HG03175 (cell line): ENCODE data around the gene SLC6A18.
"Not testable (repeated sequence)": the region's sequence is repeated elsewhere in the genome, so short reads cannot be mapped to it uniquely, and the experiment has no call there.

Source experiments
- ATAC-seq: cut with Tn5 transposase; IDR thresholded peaks from one replicate; pipeline ENCODE4 v1.9.1; 2021; ENCODE audit warnings: mild to moderate bottlenecking, moderate library complexity; ENCODE audit not compliant: unreplicated experiment

Gene SLC6A18

GRCh38 chr5:1270933-1271914 is 46.0 kb downstream of the SLC6A18 start:
- no peak for ATAC-seq

GRCh38 chr5:1272201-1272600 is 47.0 kb downstream of the SLC6A18 start:
- ATAC-seq = no peak

GRCh38 chr5:1273745-1274144 is 48.6 kb downstream of the SLC6A18 start:
- no peak for ATAC-seq

- ATAC-seq = no peak
Measured at GRCh38 chr5:1274471-1274870, 49.3 kb downstream of the SLC6A18 start.

- ATAC-seq = not testable (repeated sequence)
Measured at GRCh38 chr5:1275397-1276391, 50.5 kb downstream of the SLC6A18 start.

- ATAC-seq = no peak
Measured at GRCh38 chr5:1276930-1277329, 51.7 kb downstream of the SLC6A18 start.

- ATAC-seq = no peak
Measured at GRCh38 chr5:1277331-1277730, 52.1 kb downstream of the SLC6A18 start.

GRCh38 chr5:1277781-1278180 is 52.6 kb downstream of the SLC6A18 start:
- no peak for ATAC-seq

- no peak for ATAC-seq
Measured at GRCh38 chr5:1278216-1278615, 53.0 kb downstream of the SLC6A18 start.

GRCh38 chr5:1278656-1279442 is 53.7 kb downstream of the SLC6A18 start:
- no peak for ATAC-seq

- no peak for ATAC-seq
Measured at GRCh38 chr5:1279443-1280151, 54.4 kb downstream of the SLC6A18 start.

GRCh38 chr5:1280177-1281037 is 55.2 kb downstream of the SLC6A18 start:
- no peak for ATAC-seq

- ATAC-seq = no peak
Measured at GRCh38 chr5:1281038-1281882, 56.1 kb downstream of the SLC6A18 start.

GRCh38 chr5:1282131-1282992 is 57.2 kb downstream of the SLC6A18 start:
- ATAC-seq = no peak

- not testable (repeated sequence) for ATAC-seq
Measured at GRCh38 chr5:1282993-1283728, 58.0 kb downstream of the SLC6A18 start.

- ATAC-seq = not testable (repeated sequence)
Measured at GRCh38 chr5:1283729-1284041, 58.5 kb downstream of the SLC6A18 start.
